Body of pancreas (tissue), 4 donors: ENCODE data around the gene STPG3.

Experiments
- POLR2A ChIP-seq, 3 donors: fragments of 450-650 bp; IDR thresholded peaks; one replicate each; pipeline ENCODE4 v1.6.1; 2016; ENCODE audit warnings: antibody characterized with exemption in 3 of 3, mild to moderate bottlenecking in 2 of 3
- TF ChIP-seq, protein P1 (sequence below), 7 experiments: fragments of 450-650 bp in 4 of 7; fragments of 200-600 bp in 3 of 7; sonication (generic) in 3 of 7; IDR thresholded peaks; one replicate each; pipeline ENCODE4 v1.5.1; 2016 to 2019; ENCODE audit warnings: antibody characterized with exemption in 7 of 7

DNA sequence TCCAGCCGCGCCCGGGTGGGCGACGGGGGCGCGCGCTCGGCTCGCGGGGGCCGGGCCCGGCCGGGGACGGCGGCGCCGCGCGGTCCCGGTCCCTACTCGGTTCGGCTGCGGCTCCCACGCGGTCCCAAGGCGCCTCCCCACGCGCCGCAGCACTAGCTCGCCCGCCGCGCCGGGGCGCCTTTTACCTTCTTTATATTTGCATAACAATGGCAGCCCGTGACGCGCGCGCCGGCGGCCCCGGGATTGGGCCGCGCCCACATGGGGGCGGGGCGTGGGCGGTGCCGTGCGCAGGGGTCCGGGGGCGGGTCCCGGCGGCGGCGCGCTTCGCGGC is 51.0 kb downstream of the STPG3 start, which contains the start of gene NRARP:
- TF ChIP-seq, protein P1, sequence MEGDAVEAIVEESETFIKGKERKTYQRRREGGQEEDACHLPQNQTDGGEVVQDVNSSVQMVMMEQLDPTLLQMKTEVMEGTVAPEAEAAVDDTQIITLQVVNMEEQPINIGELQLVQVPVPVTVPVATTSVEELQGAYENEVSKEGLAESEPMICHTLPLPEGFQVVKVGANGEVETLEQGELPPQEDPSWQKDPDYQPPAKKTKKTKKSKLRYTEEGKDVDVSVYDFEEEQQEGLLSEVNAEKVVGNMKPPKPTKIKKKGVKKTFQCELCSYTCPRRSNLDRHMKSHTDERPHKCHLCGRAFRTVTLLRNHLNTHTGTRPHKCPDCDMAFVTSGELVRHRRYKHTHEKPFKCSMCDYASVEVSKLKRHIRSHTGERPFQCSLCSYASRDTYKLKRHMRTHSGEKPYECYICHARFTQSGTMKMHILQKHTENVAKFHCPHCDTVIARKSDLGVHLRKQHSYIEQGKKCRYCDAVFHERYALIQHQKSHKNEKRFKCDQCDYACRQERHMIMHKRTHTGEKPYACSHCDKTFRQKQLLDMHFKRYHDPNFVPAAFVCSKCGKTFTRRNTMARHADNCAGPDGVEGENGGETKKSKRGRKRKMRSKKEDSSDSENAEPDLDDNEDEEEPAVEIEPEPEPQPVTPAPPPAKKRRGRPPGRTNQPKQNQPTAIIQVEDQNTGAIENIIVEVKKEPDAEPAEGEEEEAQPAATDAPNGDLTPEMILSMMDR (IDR thresholded peaks at IDR 0.05) = no peak
- peak; percentile 55 to 81 (median 67) for TF ChIP-seq POLR2A (IDR thresholded peaks at IDR 0.05)
